GM18508 (cell line): ENCODE measurements around the gene EVI5L.

Source experiments
- ATAC-seq: cut with Tn5 transposase; IDR thresholded peaks from one replicate; pipeline ENCODE4 v1.9.1; 2021; ENCODE audit warnings: moderate number of reproducible peaks; ENCODE audit not compliant: insufficient read depth, unreplicated experiment

The EVI5L gene

DNA sequence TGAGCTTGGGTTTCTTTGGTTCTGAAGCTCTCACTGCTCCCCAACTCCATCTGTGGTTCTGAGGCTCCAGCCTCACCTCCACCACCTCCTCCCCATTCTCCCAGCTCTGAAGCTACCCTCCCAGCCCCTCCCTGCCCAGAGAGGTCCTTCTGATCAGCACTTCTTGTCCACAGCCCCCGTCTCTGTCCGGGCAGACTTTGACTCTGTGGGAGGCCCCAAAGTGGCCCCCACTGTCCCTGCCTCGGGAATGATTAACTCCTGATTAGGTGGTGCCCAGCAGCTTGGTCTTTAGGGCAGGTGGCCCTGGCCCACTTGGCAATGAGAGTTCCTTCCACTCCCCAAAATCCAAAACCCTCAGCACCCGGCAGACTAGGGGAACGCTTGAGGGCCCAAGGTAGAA lies 14.4 kb downstream of the EVI5L start:
- ATAC-seq = no peak

- ATAC-seq = no peak
Observed at GRCh38 chr19:7844951-7845350, 14.9 kb downstream of the EVI5L start.

- no peak for ATAC-seq
Observed at GRCh38 chr19:7845390-7846154, 15.6 kb downstream of the EVI5L start.

- ATAC-seq = no peak
Observed at GRCh38 chr19:7846155-7846646, 16.2 kb downstream of the EVI5L start.

GRCh38 chr19:7847664-7848063 lies 17.6 kb downstream of the EVI5L start:
- ATAC-seq = no peak

DNA sequence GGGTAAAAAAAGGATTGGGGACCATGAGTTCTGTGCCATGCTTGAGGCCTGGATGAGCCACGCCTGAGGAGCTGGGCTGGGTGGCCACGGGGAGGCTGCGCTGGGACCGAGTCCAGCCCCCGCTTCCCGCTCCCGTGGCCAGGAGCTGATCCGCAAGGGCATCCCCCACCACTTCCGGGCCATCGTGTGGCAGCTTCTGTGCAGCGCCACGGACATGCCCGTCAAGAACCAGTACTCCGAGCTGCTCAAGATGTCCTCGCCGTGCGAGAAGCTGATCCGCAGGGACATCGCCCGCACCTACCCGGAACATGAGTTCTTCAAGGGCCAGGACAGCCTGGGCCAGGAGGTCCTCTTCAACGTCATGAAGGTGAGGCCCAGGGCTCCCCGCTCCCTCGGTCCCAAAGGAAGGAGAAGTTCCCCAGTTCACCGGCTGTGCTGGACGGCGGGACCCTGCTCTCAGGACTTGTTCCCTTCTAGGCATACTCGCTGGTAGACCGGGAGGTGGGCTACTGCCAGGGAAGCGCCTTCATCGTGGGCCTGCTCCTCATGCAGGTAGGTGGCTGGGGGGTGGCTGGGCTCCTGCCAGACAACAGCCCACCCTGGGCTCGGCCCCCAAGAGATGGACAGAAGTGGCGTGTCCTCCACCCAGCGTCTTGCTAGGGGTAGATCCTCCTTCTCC lies 18.9 kb downstream of the EVI5L start:
- no peak for ATAC-seq

GRCh38 chr19:7849631-7849999 lies 19.6 kb downstream of the EVI5L start:
- no peak for ATAC-seq

GRCh38 chr19:7850000-7850813 lies 20.2 kb downstream of the EVI5L start:
- no peak for ATAC-seq

DNA sequence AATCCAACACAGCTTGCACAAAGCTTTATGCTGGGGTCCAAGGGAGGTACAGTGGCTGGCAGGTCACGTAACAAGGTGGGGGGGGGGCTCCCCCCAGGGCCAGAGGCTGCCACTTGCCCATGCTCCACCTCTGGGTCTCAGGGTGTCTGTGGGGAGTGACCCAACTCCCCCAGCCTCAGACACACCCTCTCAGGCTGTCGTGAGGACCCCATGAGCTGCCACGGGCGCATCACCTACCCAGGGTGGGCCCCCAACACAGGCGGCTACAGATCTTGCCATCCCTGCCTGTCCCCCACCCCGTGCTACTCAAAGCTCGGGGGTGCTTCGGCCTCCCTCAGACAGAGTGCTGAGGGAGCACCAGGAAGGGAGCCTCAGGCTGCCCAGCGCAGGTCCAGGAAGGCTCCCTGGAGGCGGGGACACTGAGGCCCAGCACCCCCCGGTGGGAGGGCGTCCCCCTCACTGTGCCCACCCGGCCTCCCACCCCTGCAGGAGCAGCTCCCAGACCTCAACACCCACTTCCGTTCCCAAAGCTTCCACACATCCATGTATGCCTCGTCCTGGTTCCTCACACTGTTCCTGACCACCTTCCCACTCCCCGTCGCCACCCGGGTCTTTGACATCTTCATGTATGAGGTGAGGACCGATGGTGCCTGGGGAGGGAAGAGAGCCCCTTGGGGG lies 21.1 kb downstream of the EVI5L start:
- no peak for ATAC-seq

GRCh38 chr19:7851623-7852500 lies 21.8 kb downstream of the EVI5L start:
- no peak for ATAC-seq

DNA sequence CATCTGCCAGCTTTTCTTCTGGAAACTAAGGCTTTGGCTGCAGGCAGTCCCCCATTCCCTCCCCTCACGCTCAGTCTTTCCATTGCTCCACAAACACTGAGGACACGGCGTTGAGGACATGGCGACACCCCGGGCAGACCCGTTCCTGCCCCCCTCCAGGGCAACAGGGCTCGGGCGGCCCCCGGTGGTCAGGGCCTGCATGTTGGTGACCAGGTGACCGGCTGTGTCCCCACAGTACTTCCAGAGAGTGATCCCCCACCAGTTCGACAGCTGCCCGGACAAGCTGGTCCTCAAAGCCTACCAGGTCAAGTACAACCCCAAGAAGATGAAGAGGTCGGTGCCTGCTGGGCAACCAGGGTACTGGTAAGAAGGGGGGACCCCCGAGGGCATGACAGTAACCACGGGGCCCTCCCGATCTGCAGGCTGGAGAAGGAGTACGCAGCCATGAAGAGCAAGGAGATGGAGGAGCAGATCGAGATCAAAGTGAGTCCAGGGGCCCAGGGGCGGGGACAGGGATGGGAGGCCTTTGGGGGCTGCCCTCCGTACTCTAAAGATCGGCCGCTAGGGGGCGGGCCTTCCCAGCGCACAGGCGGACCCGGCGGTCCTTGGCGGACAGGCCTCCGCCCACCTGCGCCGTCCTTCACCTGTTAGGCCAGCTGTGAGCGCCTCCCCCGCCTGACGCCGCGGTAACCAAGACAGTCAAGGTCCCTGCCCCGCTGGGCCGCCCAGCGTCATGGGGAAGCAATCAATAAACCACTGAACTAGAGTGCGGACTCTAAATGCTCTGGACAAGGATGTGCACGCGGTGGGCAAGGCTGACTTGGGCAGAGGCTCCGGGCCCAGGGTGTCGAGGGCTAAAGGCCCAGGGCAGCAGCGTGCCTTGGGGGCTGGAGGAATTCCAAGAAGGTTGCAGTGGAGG lies 23.1 kb downstream of the EVI5L start:
- no peak for ATAC-seq

- ATAC-seq = no peak
Observed at GRCh38 chr19:7853770-7854128, 23.7 kb downstream of the EVI5L start.

GRCh38 chr19:7855426-7856108 lies 25.5 kb downstream of the EVI5L start:
- ATAC-seq = no peak

GRCh38 chr19:7856109-7856591 lies 26.1 kb downstream of the EVI5L start:
- ATAC-seq = no peak

DNA sequence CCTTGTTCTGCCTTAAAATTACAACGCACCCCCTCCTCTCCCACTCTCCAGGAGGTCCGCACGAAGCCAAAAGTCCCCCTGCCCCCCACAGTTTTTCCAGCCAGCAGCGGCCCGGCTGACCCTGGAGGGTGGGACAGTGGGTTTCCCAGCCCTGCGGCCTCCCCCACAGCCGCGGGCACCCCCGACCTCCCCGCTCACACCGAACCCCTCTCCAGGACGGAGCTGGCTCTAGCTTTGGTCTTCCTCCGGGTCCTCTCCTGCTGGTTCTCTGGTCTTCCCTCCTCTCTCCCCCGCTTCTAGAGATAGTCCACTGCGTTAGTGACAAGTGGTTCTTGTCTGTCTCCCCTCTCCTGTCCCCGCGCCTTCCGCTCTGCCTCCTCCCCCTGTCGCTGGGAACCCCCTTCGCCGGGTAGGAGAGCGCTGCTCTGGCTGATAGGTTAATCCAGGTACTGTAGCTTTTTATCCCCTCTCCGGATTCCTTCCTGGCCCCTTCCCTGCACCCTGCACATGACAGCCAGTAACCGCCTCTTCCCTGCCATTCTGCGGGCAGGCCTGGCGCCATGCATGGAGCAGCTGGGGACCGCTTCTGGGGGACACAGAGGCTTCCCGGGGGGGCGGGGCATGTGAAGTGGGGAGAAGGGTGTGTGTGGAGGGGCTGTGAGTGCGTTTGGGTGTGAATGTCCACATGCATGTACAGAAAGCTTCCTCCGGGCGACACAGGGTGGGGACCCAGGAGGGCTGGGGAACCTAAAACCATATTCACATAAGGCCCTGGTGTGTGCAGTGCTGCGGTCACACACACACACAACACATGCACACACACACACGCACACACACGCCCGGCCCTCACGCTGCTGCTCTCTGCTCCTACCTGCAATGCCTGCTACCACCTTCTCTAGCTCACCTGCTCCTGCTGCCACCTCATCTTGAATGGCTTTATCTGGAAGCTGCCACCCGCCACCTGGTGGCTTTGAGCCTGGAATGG lies 27.0 kb downstream of the EVI5L start:
- no peak for ATAC-seq

DNA sequence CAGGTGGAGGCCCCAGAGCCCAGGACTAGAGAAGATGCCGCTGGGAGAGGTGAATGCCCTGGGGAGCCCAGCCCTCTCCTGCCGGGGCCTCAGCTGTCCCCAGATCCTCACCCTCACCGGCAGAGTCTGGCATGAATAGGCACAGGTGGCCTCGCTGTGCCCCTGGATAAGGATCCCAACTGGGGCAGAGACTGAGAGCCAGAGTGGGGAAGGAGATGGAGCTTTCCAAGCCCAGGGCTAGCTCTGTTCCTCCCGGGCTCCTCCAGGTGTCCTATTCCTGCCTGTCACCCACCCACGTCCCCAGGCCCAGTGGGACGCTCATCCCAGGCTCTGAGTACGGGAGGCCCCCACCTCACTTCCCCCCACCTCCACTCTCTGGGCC lies 27.7 kb downstream of the EVI5L start:
- no peak for ATAC-seq
